Esophagus (tissue), 2 donors: ENCODE data around the gene RBM33. TPM values are rescaled to one million over a fixed set of nuclear protein-coding genes. Genes with fewer than 3 reads are reported as not detected.
A peak's percentile ranks its signal among the peaks of the same experiment; 100 is the strongest.

Experiments used
- H3K27ac ChIP-seq, 2 donors: one replicate each; pipeline ENCODE4 v1.5.1; 2013; ENCODE audit warnings: low read depth in 2 of 2, mild to moderate bottlenecking in 2 of 2, inconsistent platforms in 1 of 2, low read length in 1 of 2, moderate library complexity in 1 of 2
- H3K27me3 ChIP-seq, 2 donors: one replicate each; pipeline ENCODE4 v1.6.1; 2013; ENCODE audit warnings: low read length in 2 of 2, control low read depth in 1 of 2, mild to moderate bottlenecking in 1 of 2; ENCODE audit not compliant: insufficient read depth in 2 of 2, control insufficient read depth in 1 of 2
- H3K36me3 ChIP-seq, 2 donors: one replicate each; pipeline ENCODE4 v1.6.1; 2013; ENCODE audit warnings: low read length in 1 of 2; ENCODE audit not compliant: control insufficient read depth in 2 of 2, insufficient read depth in 2 of 2
- H3K4me1 ChIP-seq, 2 donors: one replicate each; pipeline ENCODE4 v1.6.1; 2013; ENCODE audit warnings: low read length in 1 of 2; ENCODE audit not compliant: control insufficient read depth in 2 of 2, insufficient read depth in 2 of 2
- H3K4me3 ChIP-seq, 2 donors: one replicate each; pipeline ENCODE4 v1.5.1; 2013; ENCODE audit warnings: low read length in 2 of 2, mild to moderate bottlenecking in 2 of 2, low read depth in 1 of 2, moderate library complexity in 1 of 2
- H3K9me3 ChIP-seq, 2 donors: one replicate each; pipeline ENCODE4 v1.6.1; 2013; ENCODE audit warnings: mild to moderate bottlenecking in 2 of 2, low read depth in 1 of 2, low read length in 1 of 2, moderate library complexity in 1 of 2; ENCODE audit not compliant: control insufficient read depth in 2 of 2, insufficient read depth in 1 of 2
- WGBS, 2 donors: extraction: QIAGEN DNeasy Blood & Tissue Kit; methylation state at CpG; one replicate each; pipeline ENCODE4 v1.1.7; 2013; 5-methylcytosine and 5-hydroxymethylcytosine counted together
- polyA plus RNA-seq, 2 donors: library from polyadenylated mRNA; stranded (reverse); fragments of 200-250 nt; gene quantifications; one replicate each; pipeline ENCODE4 v1.2.3, GENCODE V29; 2013
- donor health status: healthy with polysubstance abuse.
- donor health status: Bipolar disorder and iron deficiency.

The RBM33 gene
- polyA plus RNA-seq, 2 donors: 11.6 to 25.6 TPM

GRCh38 chr7:155624412-155624811 lies 20.0 kb upstream of the RBM33 start:
- Histone ChIP-seq H3K27ac (no peak overlapping the region), H3K4me3 (no peak overlapping the region), H3K4me1 (no peaks in the 10 kb centered on the region), H3K36me3 (no peaks in the 10 kb centered on the region), H3K9me3 (peaks cover 0 to 2% of the 10 kb centered on the region in 2 donors), H3K27me3 (no peaks in the 10 kb centered on the region)
- WGBS, 2 donors: 79 to 83% methylated on average over 6 of the region's 6 CpGs

- Histone ChIP-seq H3K27me3 (no peaks in the 10 kb centered on the region), H3K4me3 (no peak overlapping the region), H3K4me1 (no peaks in the 10 kb centered on the region), H3K9me3 (peaks cover 0 to 3% of the 10 kb centered on the region in 2 donors), H3K27ac (no peak overlapping the region), H3K36me3 (no peaks in the 10 kb centered on the region)
- WGBS, 2 donors: 55 to 59% methylated on average over 4 of the region's 4 CpGs
Measured at GRCh38 chr7:155625557-155625956, 18.9 kb upstream of the RBM33 start.

- WGBS, 2 donors: 95 to 100% methylated on average over 1 of the region's 1 CpG
- Histone ChIP-seq H3K4me3 (no peak overlapping the region), H3K36me3 (no peaks in the 10 kb centered on the region), H3K9me3 (peaks cover 0 to 3% of the 10 kb centered on the region in 2 donors), H3K27ac (no peak overlapping the region), H3K27me3 (no peaks in the 10 kb centered on the region), H3K4me1 (no peaks in the 10 kb centered on the region)
Measured at GRCh38 chr7:155629171-155629570, 15.3 kb upstream of the RBM33 start.

- WGBS, 2 donors: 72 to 84% methylated on average over 3 of the region's 3 CpGs
- Histone ChIP-seq H3K27ac (no peak overlapping the region), H3K9me3 (peaks cover 0 to 3% of the 10 kb centered on the region in 2 donors), H3K4me1 (no peaks in the 10 kb centered on the region), H3K27me3 (no peaks in the 10 kb centered on the region), H3K36me3 (no peaks in the 10 kb centered on the region), H3K4me3 (no peak overlapping the region)
Measured at GRCh38 chr7:155631155-155631554, 13.3 kb upstream of the RBM33 start.

GRCh38 chr7:155635817-155636216 lies 8.6 kb upstream of the RBM33 start:
- Histone ChIP-seq H3K27me3 (no peaks in the 10 kb centered on the region), H3K4me1 (no peaks in the 10 kb centered on the region), H3K27ac (no peak overlapping the region), H3K9me3 (peaks cover 0 to 10% of the 10 kb centered on the region in 2 donors), H3K4me3 (no peak overlapping the region), H3K36me3 (no peaks in the 10 kb centered on the region)
- WGBS, 2 donors: 72 to 90% methylated on average over 3 of the region's 3 CpGs

GRCh38 chr7:155637155-155637554 lies 7.3 kb upstream of the RBM33 start:
- Histone ChIP-seq H3K36me3 (peaks cover 0 to 2% of the 10 kb centered on the region in 2 donors), H3K4me1 (no peaks in the 10 kb centered on the region), H3K4me3 (no peak overlapping the region), H3K9me3 (peaks cover 0 to 10% of the 10 kb centered on the region in 2 donors), H3K27me3 (no peaks in the 10 kb centered on the region), H3K27ac (no peak overlapping the region)
- 76 to 78% methylated on average over 4 of the region's 4 CpGs for WGBS, 2 donors

GRCh38 chr7:155638366-155638765 lies 6.1 kb upstream of the RBM33 start:
- Histone ChIP-seq H3K4me3 (no peak overlapping the region), H3K36me3 (peaks cover 0 to 2% of the 10 kb centered on the region in 2 donors), H3K9me3 (peaks cover 0 to 10% of the 10 kb centered on the region in 2 donors), H3K27ac (no peak overlapping the region), H3K4me1 (peaks cover 0 to 1% of the 10 kb centered on the region in 2 donors), H3K27me3 (no peaks in the 10 kb centered on the region)
- WGBS, 2 donors: 83 to 88% methylated on average over 6 of the region's 6 CpGs

GRCh38 chr7:155639958-155640520 lies 4.4 kb upstream of the RBM33 start:
- Histone ChIP-seq H3K27ac (no peak overlapping the region), H3K4me1 (peaks cover 0 to 2% of the 10 kb centered on the region in 2 donors), H3K27me3 (no peaks in the 10 kb centered on the region), H3K36me3 (peaks cover 0 to 2% of the 10 kb centered on the region in 2 donors), H3K4me3 (no peak overlapping the region), H3K9me3 (peaks cover 0 to 10% of the 10 kb centered on the region in 2 donors)
- 97 to 100% methylated on average over 1 of the region's 1 CpG for WGBS, 2 donors

GRCh38 chr7:155640629-155641028 lies 3.8 kb upstream of the RBM33 start:
- 96 to 100% methylated on average over 4 of the region's 4 CpGs for WGBS, 2 donors
- peaks cover 0 to 10% of the 10 kb centered on the region in 2 donors for H3K9me3 ChIP-seq

GRCh38 chr7:155643804-155644177 lies 670 bp upstream of the RBM33 start:
- WGBS, 2 donors: 0 to 1% methylated on average over 32 of the region's 32 CpGs
- Histone ChIP-seq H3K27ac (peak overlapping the region; percentile 93), H3K27me3 (no peaks in the 10 kb centered on the region), H3K36me3 (peaks cover 0 to 2% of the 10 kb centered on the region in 2 donors), H3K9me3 (peaks cover 0 to 4% of the 10 kb centered on the region in 2 donors), H3K4me3 (peak overlapping the region; percentile 98 to 99), H3K4me1 (peaks cover 2 to 4% of the 10 kb centered on the region in 2 donors)

More at GRCh38 chr7:155640629-155641028, 3.8 kb upstream of the RBM33 start:
- H3K27me3 ChIP-seq: no peaks in the 10 kb centered on the region
- H3K4me3 ChIP-seq: no peak overlapping the region
- peaks cover 0 to 2% of the 10 kb centered on the region in 2 donors for H3K4me1 ChIP-seq
- peaks cover 0 to 2% of the 10 kb centered on the region in 2 donors for H3K36me3 ChIP-seq
- H3K27ac ChIP-seq: no peak overlapping the region
